ENCODE measurements around the gene GPR83. TPM values are rescaled to one million over a fixed set of nuclear protein-coding genes. Genes with fewer than 3 reads are reported as not detected.

GPR83 gene
- total RNA-seq, 4 donors from 2014 or later, result 0.09 TPM; not detected in 3

GRCh38 chr11:94330789-94331188 is 70.4 kb downstream of the GPR83 start:
- no peak for DNase-seq (ENCODE audit: low spot score)
- no peak for TF ChIP-seq CTCF (IDR thresholded peaks at IDR 0.05)
- no peak for ATAC-seq (ENCODE audit: low FRiP score)

- TF ChIP-seq CTCF (IDR thresholded peaks at IDR 0.05), result no peak
- no peak for ATAC-seq (ENCODE audit: low FRiP score)
- no peak for DNase-seq (ENCODE audit: low spot score)
Measured at GRCh38 chr11:94329501-94329900, 71.7 kb downstream of the GPR83 start.

- DNase-seq (ENCODE audit: low spot score) (no peak), ATAC-seq (ENCODE audit: low FRiP score) (no peak)
- TF ChIP-seq CTCF (IDR thresholded peaks at IDR 0.05), result no peak
Measured at GRCh38 chr11:94328587-94329080, 72.6 kb downstream of the GPR83 start.

Other genes with a start within 250 kb of the GPR83 start
- not detected for gene IZUMO1R, start 96.8 kb downstream of the GPR83 start, total RNA-seq
- 10 to 100 TPM; 10.4 to 21.0 (median 14.4) TPM for gene MRE11, start 92.4 kb upstream of the GPR83 start, total RNA-seq
- gene ANKRD49, start 92.6 kb upstream of the GPR83 start, total RNA-seq, result 10 to 100 TPM in 2 of 4 donors, 1 to 10 TPM in 2; 7.2 to 25.2 (median 9.3) TPM
- not detected for gene C11orf97, start 111.0 kb upstream of the GPR83 start, total RNA-seq
- 1 to 10 TPM; 4.2 to 7.4 (median 6.9) TPM for gene FUT4, start 142.5 kb upstream of the GPR83 start, total RNA-seq
- gene PIWIL4, start 165.9 kb upstream of the GPR83 start, total RNA-seq, result 1 to 10 TPM; 2.3 to 6.0 (median 2.7) TPM